Activated B cell treated with CpG ODN at 0.5 μM for 24 hours (primary cell): Measurements from ENCODE around the gene GNS. TPM values are rescaled to one million over a fixed set of nuclear protein-coding genes. Genes with fewer than 3 reads are reported as not detected.

Source experiments
- ATAC-seq: fragments of 200-7000 bp; cut with Tn5 transposase; one replicate; pipeline ENCODE4 v1.10.0; 2021; ENCODE audit warnings: low read depth, mild to moderate bottlenecking, moderate library complexity
- CTCF ChIA-PET: fragments of 350-600 bp; sonication (Branson Sonifier 250); formaldehyde crosslinking; loops from one replicate; lab custom pipeline; 2021; ENCODE audit warnings: antibody characterized with exemption; lab: Charles Lee
- POLR2A ChIA-PET: fragments of 350-600 bp; sonication (Branson Sonifier 250); formaldehyde crosslinking; loops from one replicate; lab custom pipeline; 2021; ENCODE audit warnings: antibody characterized with exemption; lab: Charles Lee
- DNase-seq: peaks from one replicate; pipeline ENCODE4 v3.0.0; 2022
- H3K27ac Mint-ChIP-seq: one replicate; pipeline ENCODE4 v1.8.0; 2020; ENCODE audit warnings: mixed read lengths
- H3K27me3 Mint-ChIP-seq: one replicate; pipeline ENCODE4 v1.8.0; 2021; ENCODE audit warnings: mixed read lengths
- H3K36me3 Mint-ChIP-seq: one replicate; pipeline ENCODE4 v1.8.0; 2021; ENCODE audit warnings: low read depth, mixed read lengths
- H3K4me1 Mint-ChIP-seq: one replicate; pipeline ENCODE4 v1.8.0; 2021; ENCODE audit warnings: mixed read lengths
- H3K4me3 Mint-ChIP-seq: one replicate; pipeline ENCODE4 v1.8.0; 2020; ENCODE audit warnings: mild to moderate bottlenecking, mixed read lengths
- H3K9me3 Mint-ChIP-seq: one replicate; pipeline ENCODE4 v1.8.0; 2020; ENCODE audit warnings: mixed read lengths
- intact Hi-C: fragments of 100-400 bp; cut with micrococcal nuclease; formaldehyde crosslinking; loops from one replicate; pipeline ENCODE4 v1.15.1; 2024
- total RNA-seq: library from RNA; stranded (reverse); gene quantifications from 2 replicates; pipeline ENCODE4 v1.2.3, GENCODE V29; 2022
- TF ChIP-seq, protein P1 (sequence below): fragments of 200-600 bp; IDR thresholded peaks from one replicate; pipeline ENCODE4 v1.8.0; 2022; ENCODE audit warnings: antibody characterized with exemption, mild to moderate bottlenecking

The GNS gene
- total RNA-seq, 1 donor from 2014 or later: 16.3 TPM

DNA sequence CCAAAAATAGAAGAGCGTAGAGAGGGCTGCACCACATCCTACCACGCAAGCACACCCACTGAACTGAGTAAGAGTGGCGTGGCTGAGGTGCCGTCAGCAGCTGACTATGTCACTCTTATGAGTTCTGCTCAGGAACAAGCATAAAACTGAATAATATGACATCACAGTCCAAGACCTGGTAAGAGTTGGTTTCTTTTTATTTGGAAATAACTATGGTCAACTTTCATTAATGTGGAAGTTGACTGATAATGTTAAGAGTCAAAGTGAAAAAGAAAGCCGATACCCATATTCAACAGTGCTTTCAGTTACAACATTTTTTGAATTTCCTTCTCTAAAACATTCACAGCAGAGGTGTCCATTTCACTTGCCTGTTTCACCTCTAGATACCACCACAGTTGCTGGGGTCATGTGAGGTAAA is 44.6 kb downstream of the GNS start:
- DNase-seq (no peak), ATAC-seq (no peak)
- H3K27me3 Mint-ChIP-seq: no peaks in the 10 kb centered on the region
- no peaks in the 10 kb centered on the region for H3K9me3 Mint-ChIP-seq
- ChIA-PET CTCF (interaction anchor here (2.4 kb wide), 1 partner anchor 165 kb away, joined by 7 read pairs; no protein-coding TSS in a partner anchor), POLR2A (interaction anchor here (0.5 kb wide), 1 partner anchor 418 kb away, joined by 4 read pairs; no protein-coding TSS in a partner anchor)
- H3K36me3 Mint-ChIP-seq: peaks cover 56% of the 10 kb centered on the region
- peaks cover 4% of the 10 kb centered on the region for H3K4me1 Mint-ChIP-seq
- intact Hi-C loops: no loop called here
- H3K27ac Mint-ChIP-seq: no peak overlapping the region
- no peak overlapping the region for H3K4me3 Mint-ChIP-seq
- TF ChIP-seq, protein P1, sequence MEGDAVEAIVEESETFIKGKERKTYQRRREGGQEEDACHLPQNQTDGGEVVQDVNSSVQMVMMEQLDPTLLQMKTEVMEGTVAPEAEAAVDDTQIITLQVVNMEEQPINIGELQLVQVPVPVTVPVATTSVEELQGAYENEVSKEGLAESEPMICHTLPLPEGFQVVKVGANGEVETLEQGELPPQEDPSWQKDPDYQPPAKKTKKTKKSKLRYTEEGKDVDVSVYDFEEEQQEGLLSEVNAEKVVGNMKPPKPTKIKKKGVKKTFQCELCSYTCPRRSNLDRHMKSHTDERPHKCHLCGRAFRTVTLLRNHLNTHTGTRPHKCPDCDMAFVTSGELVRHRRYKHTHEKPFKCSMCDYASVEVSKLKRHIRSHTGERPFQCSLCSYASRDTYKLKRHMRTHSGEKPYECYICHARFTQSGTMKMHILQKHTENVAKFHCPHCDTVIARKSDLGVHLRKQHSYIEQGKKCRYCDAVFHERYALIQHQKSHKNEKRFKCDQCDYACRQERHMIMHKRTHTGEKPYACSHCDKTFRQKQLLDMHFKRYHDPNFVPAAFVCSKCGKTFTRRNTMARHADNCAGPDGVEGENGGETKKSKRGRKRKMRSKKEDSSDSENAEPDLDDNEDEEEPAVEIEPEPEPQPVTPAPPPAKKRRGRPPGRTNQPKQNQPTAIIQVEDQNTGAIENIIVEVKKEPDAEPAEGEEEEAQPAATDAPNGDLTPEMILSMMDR: no peak

DNA sequence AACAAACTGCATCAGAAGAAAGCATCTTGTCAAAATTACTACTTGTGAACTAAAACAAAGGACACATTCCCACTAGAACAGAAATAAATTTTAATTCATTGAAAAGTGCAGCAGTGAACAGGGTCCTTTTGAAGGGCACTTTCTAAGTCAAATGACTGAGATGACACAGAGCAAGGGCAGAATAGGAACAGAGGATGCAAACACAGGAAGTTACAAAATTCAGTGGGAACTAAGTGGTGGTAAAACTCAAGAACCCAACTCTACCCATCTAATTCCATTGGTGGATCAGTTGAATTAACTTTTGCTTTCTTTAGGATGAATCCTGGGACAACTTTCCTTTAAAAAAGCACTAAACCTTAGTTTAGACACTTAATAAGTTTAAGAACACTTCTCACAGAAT is 45.8 kb downstream of the GNS start:
- Mint-ChIP-seq H3K4me3 (no peak overlapping the region), H3K27me3 (no peaks in the 10 kb centered on the region), H3K9me3 (no peaks in the 10 kb centered on the region), H3K27ac (no peak overlapping the region), H3K4me1 (peaks cover 4% of the 10 kb centered on the region), H3K36me3 (peaks cover 50% of the 10 kb centered on the region)
- DNase-seq (no peak), ATAC-seq (no peak)
- TF ChIP-seq, protein P1: no peak
- ChIA-PET CTCF (interaction anchor here (1.7 kb wide), 1 partner anchor 15 kb away, joined by 4 read pairs; no protein-coding TSS in a partner anchor), POLR2A (no interaction called here)
- intact Hi-C loops: no loop called here

DNA sequence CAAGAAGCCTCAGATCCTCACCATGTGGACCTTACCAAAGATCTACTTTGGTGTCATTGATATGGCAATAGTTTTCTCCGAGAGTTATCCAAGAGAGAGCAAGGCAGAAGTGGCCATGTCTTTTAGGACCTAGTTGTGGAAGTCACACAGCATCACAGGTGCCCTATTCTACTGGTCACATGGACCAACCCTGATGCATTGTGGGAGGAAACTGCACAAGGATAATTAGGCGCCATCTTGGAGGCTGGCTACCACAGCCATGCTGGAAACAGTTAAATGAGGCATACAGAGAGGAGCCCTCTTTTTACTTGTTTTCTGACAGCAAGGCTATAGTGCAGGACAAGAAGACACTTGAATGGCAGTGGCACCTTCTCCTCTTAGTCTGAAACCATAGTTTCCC is 49.8 kb downstream of the GNS start:
- POLR2A ChIA-PET: no interaction called here
- no peak overlapping the region for H3K27ac Mint-ChIP-seq

DNA sequence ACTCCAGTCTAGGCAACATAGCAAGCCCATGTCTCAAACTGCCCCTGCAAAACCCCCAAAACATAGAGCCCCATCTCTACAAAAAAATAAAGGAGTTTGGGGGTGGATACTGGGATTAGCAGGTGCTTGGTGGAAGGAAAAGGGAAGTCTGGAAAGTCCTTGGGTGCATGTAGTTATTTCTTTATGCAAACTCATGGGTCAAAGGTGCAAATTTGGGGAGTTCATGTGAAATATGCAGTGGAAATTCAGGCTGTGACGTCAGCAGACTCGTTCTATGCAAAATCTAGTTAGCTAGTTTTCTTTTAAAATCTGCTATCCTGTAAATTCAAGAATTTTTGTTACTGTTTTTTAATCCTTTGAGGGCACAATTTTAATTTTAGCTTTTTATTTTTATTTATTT is 51.3 kb downstream of the GNS start:
- H3K4me1 Mint-ChIP-seq: peaks cover 2% of the 10 kb centered on the region
- ChIA-PET CTCF (interaction anchor here (3.1 kb wide), 1 partner anchor 10 kb away, joined by 12 read pairs; no protein-coding TSS in a partner anchor), POLR2A (no interaction called here)
- H3K36me3 Mint-ChIP-seq: peaks cover 26% of the 10 kb centered on the region
- TF ChIP-seq, protein P1: no peak
- intact Hi-C loops: no loop called here
- no peaks in the 10 kb centered on the region for H3K27me3 Mint-ChIP-seq
- no peak overlapping the region for H3K4me3 Mint-ChIP-seq
- DNase-seq (no peak), ATAC-seq (no peak)
- no peaks in the 10 kb centered on the region for H3K9me3 Mint-ChIP-seq
- H3K27ac Mint-ChIP-seq: no peak overlapping the region

More for the DNA sequence above, 49.8 kb downstream of the GNS start:
- intact Hi-C loops: no loop called here
- TF ChIP-seq, protein P1: no peak
- CTCF ChIA-PET: no interaction called here
- Mint-ChIP-seq H3K36me3 (peaks cover 35% of the 10 kb centered on the region), H3K4me1 (peaks cover 6% of the 10 kb centered on the region), H3K9me3 (no peaks in the 10 kb centered on the region), H3K4me3 (no peak overlapping the region), H3K27me3 (no peaks in the 10 kb centered on the region)
- ATAC-seq (no peak), DNase-seq (no peak)

DNA sequence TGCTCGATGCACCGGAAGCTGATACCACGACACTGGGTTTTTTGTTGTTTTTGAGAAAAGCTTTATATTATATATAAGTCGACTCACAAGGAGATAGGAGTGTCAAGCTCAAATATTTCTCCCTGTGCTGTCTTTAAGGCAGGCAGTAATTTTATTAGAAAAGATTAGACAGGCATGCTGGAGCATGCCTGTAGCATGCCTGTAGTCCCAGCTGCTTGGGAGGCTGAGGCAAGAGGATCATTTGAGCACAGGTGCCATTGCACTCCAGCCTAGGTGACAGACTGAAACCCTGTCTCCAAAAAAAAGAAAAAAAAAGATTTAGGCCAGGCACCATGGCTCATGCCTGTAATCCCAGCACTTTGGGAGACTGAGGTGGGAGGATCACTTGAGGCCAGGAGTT is 51.8 kb downstream of the GNS start:
- Mint-ChIP-seq H3K9me3 (no peaks in the 10 kb centered on the region), H3K4me3 (no peak overlapping the region), H3K36me3 (peaks cover 30% of the 10 kb centered on the region), H3K4me1 (peaks cover 2% of the 10 kb centered on the region), H3K27ac (no peak overlapping the region), H3K27me3 (no peaks in the 10 kb centered on the region)
- POLR2A ChIA-PET: no interaction called here
- CTCF ChIA-PET: interaction anchor here (3.1 kb wide), 1 partner anchor 9 kb away, joined by 12 read pairs; no protein-coding TSS in a partner anchor
- DNase-seq (no peak), ATAC-seq (no peak)
- intact Hi-C loops: no loop called here
- TF ChIP-seq, protein P1: no peak
